GM12878 (cell line): ENCODE measurements around the gene ANOS1. TPM values are rescaled to one million over a fixed set of nuclear protein-coding genes. Genes with fewer than 3 reads are reported as not detected.
"Not testable (repeated sequence)": the region's sequence is repeated elsewhere in the genome, so short reads cannot be mapped to it uniquely, and the experiment has no call there.

ENCODE experiments used
- ATAC-seq: fragments of 200-7000 bp; cut with Tn5 transposase; 3 replicates; pipeline ENCODE4 v1.9.1; 2020; ENCODE audit warnings: mild to moderate bottlenecking, moderate library complexity
- BruUV-seq: library from RNA; stranded (reverse); fragments of 400-500 nt; replicated peaks from 2 replicates; lab custom pipeline; 2021; lab: Mats Ljungman, UMichigan
- CTCF ChIA-PET: fragments of 300-600 bp; sonication (Branson Sonifier 250); formaldehyde crosslinking; extraction: SDS; loops from one replicate; lab custom pipeline; 2021; ENCODE audit warnings: inconsistent platforms; lab: Yijun Ruan, JAX
- POLR2A ChIA-PET: fragments of 350-600 bp; formaldehyde crosslinking; extraction: SDS; loops from one replicate; lab custom pipeline; 2021; ENCODE audit warnings: inconsistent platforms; lab: Charles Lee
- RAD21 ChIA-PET: fragments of 300-600 bp; sonication (Branson Sonifier 250); formaldehyde crosslinking; loops from one replicate; lab custom pipeline; 2023; ENCODE audit warnings: antibody characterized with exemption; ENCODE audit not compliant: unreplicated experiment; lab: Charles Lee
- SMC1A ChIA-PET: fragments of 300-600 bp; sonication (Branson Sonifier 250); formaldehyde crosslinking; loops from one replicate; lab custom pipeline; 2023; ENCODE audit not compliant: unreplicated experiment, uncharacterized antibody; lab: Charles Lee
- DNase-seq: peaks from one replicate; pipeline ENCODE4 v3.0.0-alpha.2; 2011; ENCODE audit warnings: low read depth, low spot score
- FAIRE-seq: peaks from 3 replicates; lab custom pipeline; 2011; peaks lifted over from hg19 to GRCh38; lab: Jason Lieb, UNC
- H2AFZ ChIP-seq: 2 replicates; pipeline ENCODE4 v1.6.0; 2011; ENCODE audit warnings: low read depth, low read length, control low read depth; ENCODE audit not compliant: control insufficient read depth
- H3K27ac ChIP-seq: 2 replicates; pipeline ENCODE4 v1.5.1; 2011; ENCODE audit warnings: control low read depth; ENCODE audit not compliant: control insufficient read depth, insufficient read depth
- H3K27me3 ChIP-seq, 2 experiments: replicated peaks in 1 of 2; 2 replicates each; pipeline versions ENCODE4 v1.6.0 to v1.6.1; 2011; ENCODE audit warnings: low read length in 1 of 2; ENCODE audit not compliant: control insufficient read depth in 2 of 2, insufficient read depth in 2 of 2
- H3K36me3 ChIP-seq, 2 experiments: 2 replicates each; pipeline ENCODE4 v1.5.1; 2011; ENCODE audit warnings: low read length in 1 of 2; ENCODE audit not compliant: control insufficient read depth in 2 of 2, insufficient read depth in 2 of 2
- H3K4me1 ChIP-seq: 2 replicates; pipeline ENCODE4 v1.6.1; 2011; ENCODE audit warnings: mild to moderate bottlenecking, low read length, moderate library complexity, mixed read lengths; ENCODE audit not compliant: control insufficient read depth, insufficient read depth
- H3K4me2 ChIP-seq: 2 replicates; pipeline ENCODE4 v1.6.0; 2011; ENCODE audit warnings: control low read depth; ENCODE audit not compliant: control insufficient read depth, insufficient read depth
- H3K4me3 ChIP-seq: fragments of 200-600 bp; sonication (generic); 2 replicates; pipeline ENCODE4 v1.5.1; 2016
- H3K79me2 ChIP-seq: 2 replicates; pipeline ENCODE4 v1.6.0; 2011; ENCODE audit warnings: low read length; ENCODE audit not compliant: control insufficient read depth, insufficient read depth
- H3K9ac ChIP-seq: 2 replicates; pipeline ENCODE4 v1.8.0; 2011; ENCODE audit warnings: low read length, control low read depth, mixed read lengths; ENCODE audit not compliant: control insufficient read depth, insufficient read depth
- H3K9me3 ChIP-seq: replicated peaks from 3 replicates; pipeline ENCODE4 v1.5.1; 2011; ENCODE audit warnings: mild to moderate bottlenecking, low read length; ENCODE audit not compliant: control insufficient read depth, insufficient read depth
- H4K20me1 ChIP-seq: 2 replicates; pipeline ENCODE4 v1.6.0; 2011; ENCODE audit not compliant: control insufficient read depth, insufficient read depth
- HCFC1 ChIP-seq: fragments of 150-350 bp; IDR thresholded peaks from 2 replicates; pipeline ENCODE4 v1.6.1; 2014; ENCODE audit warnings: low read length
- JUND ChIP-seq: IDR thresholded peaks from 2 replicates; pipeline ENCODE4 v1.6.1; 2012; ENCODE audit warnings: low read depth, mild to moderate bottlenecking, low read length, improper control_type of control experiment, moderate library complexity
- KAT2A ChIP-seq: conservative IDR thresholded peaks from 2 replicates; pipeline ENCODE4 v1.6.1; 2011; ENCODE audit warnings: low read depth, low read length; ENCODE audit not compliant: control insufficient read depth
- MYB ChIP-seq: fragments of 150-350 bp; IDR thresholded peaks from 2 replicates; pipeline ENCODE4 v1.6.1; 2014; ENCODE audit warnings: mild to moderate bottlenecking, low read depth, low read length, borderline replicate concordance
- NR2C1 ChIP-seq: fragments of 450-650 bp; IDR thresholded peaks from 2 replicates; pipeline ENCODE4 v1.6.1; 2017; ENCODE audit warnings: antibody characterized with exemption, mild to moderate bottlenecking, moderate library complexity
- SIX5 ChIP-seq: IDR thresholded peaks from 2 replicates; pipeline ENCODE4 v1.6.1; 2011; ENCODE audit warnings: mild to moderate bottlenecking, low read depth, low read length, moderate library complexity; ENCODE audit not compliant: severe bottlenecking
- TAF1 ChIP-seq: IDR thresholded peaks from 2 replicates; pipeline ENCODE4 v1.6.1; 2011; ENCODE audit warnings: mild to moderate bottlenecking, low read depth, low read length, borderline replicate concordance
- YBX1 ChIP-seq: fragments of 450-650 bp; IDR thresholded peaks from 2 replicates; pipeline ENCODE4 v1.6.1; 2016; ENCODE audit warnings: antibody characterized with exemption
- WGBS: methylation state at CpG from one replicate; pipeline ENCODE4 v1.1.6; 2016; ENCODE audit warnings: low lambda C conversion rate; ENCODE audit not compliant: insufficient replicate concordance, insufficient coverage; ENCODE audit errors: missing lambda C conversion rate; 5-methylcytosine and 5-hydroxymethylcytosine counted together
- in situ Hi-C: fragments of 300-500 bp; cut with MboI; formaldehyde crosslinking; loops from 9 replicates; pipeline ENCODE4 v1.14.3; 2018; ENCODE audit warnings: mixed read lengths
- intact Hi-C: fragments of 100-400 bp; cut with micrococcal nuclease; formaldehyde crosslinking; loops from one replicate; pipeline ENCODE4 v1.14.2; 2022; ENCODE audit not compliant: unreplicated experiment
- polyA plus RNA-seq, 11 experiments: library from polyadenylated mRNA; depleted of rRNA in 4 of 11; unstranded in 6 of 11; stranded (reverse) in 5 of 11; fragments of >200 nt; fragmentation: Nextera tagmentation in 4 of 11; fragmentation: Illumina TruSeq in 1 of 11; extraction: Ambion mirVana in 4 of 11; extraction: Trizol in 1 of 11; gene quantifications; 1 replicate in 1 of 11; 2 replicates in 10 of 11; pipeline versions ENCODE4 v1.2.1 to v1.2.3, GENCODE V29; 2011 to 2016; ENCODE audit warnings: inconsistent platforms in 2 of 11, missing spikeins in 2 of 11, low read depth in 1 of 11
- total RNA-seq, 4 experiments: library from RNA; depleted of rRNA in 3 of 4; stranded (reverse); fragments of >200 nt in 3 of 4; fragmentation: Illumina TruSeq in 1 of 4; extraction: Trizol in 1 of 4; gene quantifications; 2 replicates each; pipeline versions ENCODE4 v1.2.1 to v1.2.3, GENCODE V29; 2013 to 2021
- TF ChIP-seq, protein P1 (sequence below): fragments of 450-650 bp; IDR thresholded peaks from 2 replicates; pipeline ENCODE4 v1.6.1; 2017; ENCODE audit warnings: mild to moderate bottlenecking, low read depth, inconsistent platforms; ENCODE audit not compliant: poor library complexity, severe bottlenecking
- TF ChIP-seq, protein P2 (sequence below): fragments of 450-650 bp; IDR thresholded peaks from 2 replicates; pipeline ENCODE4 v1.6.1; 2018; ENCODE audit warnings: borderline replicate concordance, mild to moderate bottlenecking; ENCODE audit not compliant: partially characterized antibody

Gene ANOS1
- total and polyA plus RNA-seq, 10 of the 15 experiments (the other 5 are each of a cell fraction or from before 2014, with no cell fraction given), result under 0.01 to 4.0 (median 0.03) TPM; not detected in 3

DNA sequence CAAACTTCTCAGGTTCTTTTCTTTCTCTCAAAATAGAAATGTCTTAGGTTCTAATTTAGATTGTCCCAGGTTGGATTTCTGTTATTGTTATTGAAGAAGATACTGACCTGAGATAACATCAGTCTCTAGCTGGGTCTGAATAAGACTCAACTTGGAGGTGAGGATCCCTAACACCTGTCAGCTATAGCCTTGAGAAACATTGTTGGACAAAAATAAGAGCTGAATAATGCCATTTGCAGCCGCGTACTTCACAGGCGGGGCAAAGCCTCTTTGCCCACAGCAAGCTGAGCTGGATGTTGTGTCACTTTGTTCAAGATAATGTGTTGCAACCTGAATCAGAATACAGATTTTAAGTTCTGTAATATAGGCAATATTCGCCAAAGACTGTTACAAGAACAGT, 231.7 kb downstream of the ANOS1 start:
- Histone ChIP-seq H3K27me3 (no peaks in the 10 kb centered on the region), H2AFZ (no peak overlapping the region), H4K20me1 (no peaks in the 10 kb centered on the region), H3K4me1 (no peaks in the 10 kb centered on the region), H3K9ac (no peak overlapping the region), H3K36me3 (no peaks in the 10 kb centered on the region), H3K4me2 (no peak overlapping the region), H3K9me3 (no peaks in the 10 kb centered on the region), H3K79me2 (no peaks in the 10 kb centered on the region), H3K4me3 (no peak overlapping the region), H3K27ac (no peak overlapping the region)
- ChIA-PET RAD21 (no interaction called here), CTCF (no interaction called here), SMC1A (no interaction called here), POLR2A (no interaction called here)
- no peak for FAIRE-seq
- ATAC-seq, result no peak
- TF ChIP-seq SIX5 (no peak), MYB (no peak), NR2C1 (no peak), JUND (no peak), HCFC1 (no peak), TAF1 (no peak), KAT2A (no peak), YBX1 (no peak)
- TF ChIP-seq, protein P1, sequence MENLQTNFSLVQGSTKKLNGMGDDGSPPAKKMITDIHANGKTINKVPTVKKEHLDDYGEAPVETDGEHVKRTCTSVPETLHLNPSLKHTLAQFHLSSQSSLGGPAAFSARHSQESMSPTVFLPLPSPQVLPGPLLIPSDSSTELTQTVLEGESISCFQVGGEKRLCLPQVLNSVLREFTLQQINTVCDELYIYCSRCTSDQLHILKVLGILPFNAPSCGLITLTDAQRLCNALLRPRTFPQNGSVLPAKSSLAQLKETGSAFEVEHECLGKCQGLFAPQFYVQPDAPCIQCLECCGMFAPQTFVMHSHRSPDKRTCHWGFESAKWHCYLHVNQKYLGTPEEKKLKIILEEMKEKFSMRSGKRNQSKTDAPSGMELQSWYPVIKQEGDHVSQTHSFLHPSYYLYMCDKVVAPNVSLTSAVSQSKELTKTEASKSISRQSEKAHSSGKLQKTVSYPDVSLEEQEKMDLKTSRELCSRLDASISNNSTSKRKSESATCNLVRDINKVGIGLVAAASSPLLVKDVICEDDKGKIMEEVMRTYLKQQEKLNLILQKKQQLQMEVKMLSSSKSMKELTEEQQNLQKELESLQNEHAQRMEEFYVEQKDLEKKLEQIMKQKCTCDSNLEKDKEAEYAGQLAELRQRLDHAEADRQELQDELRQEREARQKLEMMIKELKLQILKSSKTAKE, result no peak
- TF ChIP-seq, protein P2, sequence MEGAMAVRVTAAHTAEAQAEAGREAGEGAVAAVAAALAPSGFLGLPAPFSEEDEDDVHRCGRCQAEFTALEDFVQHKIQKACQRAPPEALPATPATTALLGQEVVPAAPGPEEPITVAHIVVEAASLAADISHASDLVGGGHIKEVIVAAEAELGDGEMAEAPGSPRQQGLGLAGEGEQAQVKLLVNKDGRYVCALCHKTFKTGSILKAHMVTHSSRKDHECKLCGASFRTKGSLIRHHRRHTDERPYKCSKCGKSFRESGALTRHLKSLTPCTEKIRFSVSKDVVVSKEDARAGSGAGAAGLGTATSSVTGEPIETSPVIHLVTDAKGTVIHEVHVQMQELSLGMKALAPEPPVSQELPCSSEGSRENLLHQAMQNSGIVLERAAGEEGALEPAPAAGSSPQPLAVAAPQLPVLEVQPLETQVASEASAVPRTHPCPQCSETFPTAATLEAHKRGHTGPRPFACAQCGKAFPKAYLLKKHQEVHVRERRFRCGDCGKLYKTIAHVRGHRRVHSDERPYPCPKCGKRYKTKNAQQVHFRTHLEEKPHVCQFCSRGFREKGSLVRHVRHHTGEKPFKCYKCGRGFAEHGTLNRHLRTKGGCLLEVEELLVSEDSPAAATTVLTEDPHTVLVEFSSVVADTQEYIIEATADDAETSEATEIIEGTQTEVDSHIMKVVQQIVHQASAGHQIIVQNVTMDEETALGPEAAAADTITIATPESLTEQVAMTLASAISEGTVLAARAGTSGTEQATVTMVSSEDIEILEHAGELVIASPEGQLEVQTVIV, result no peak
- no TSS peak for BruUV-seq
- WGBS, result 56% methylated on average over 4 of the region's 4 CpGs
- no peak for DNase-seq
- in situ Hi-C loops (no loop called here), intact Hi-C loops (no loop called here)

DNA sequence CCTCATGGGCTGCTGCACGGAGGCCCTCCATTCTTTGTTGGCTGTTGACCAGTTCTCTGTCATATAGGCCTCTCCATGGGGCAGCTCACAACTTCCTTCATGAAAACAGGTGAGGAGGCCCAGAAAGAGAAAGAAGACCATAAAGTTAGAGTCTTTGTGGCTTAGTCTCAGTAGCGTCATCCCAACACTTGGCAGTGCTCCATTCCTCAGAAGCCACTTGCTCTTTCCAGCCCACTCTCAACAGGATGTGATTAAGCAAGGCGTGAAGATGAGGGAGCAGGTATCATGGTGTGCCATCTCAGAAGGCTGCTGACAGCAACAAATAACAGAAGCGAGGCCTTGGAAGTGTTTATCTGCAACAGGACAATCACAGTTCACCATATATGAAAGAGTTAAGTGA, 236.9 kb downstream of the ANOS1 start:
- H3K4me2 ChIP-seq, H3K27me3 ChIP-seq, H3K9ac ChIP-seq, H3K27ac ChIP-seq, H3K9me3 ChIP-seq, H4K20me1 ChIP-seq, in situ Hi-C loops, RAD21 ChIA-PET, H3K4me1 ChIP-seq, FAIRE-seq, POLR2A ChIA-PET, CTCF ChIA-PET, H3K79me2 ChIP-seq, DNase-seq, BruUV-seq, ATAC-seq, H3K36me3 ChIP-seq, intact Hi-C loops, H2AFZ ChIP-seq, H3K4me3 ChIP-seq: not testable (repeated sequence)
- SMC1A ChIA-PET, result interaction anchor here (1.1 kb wide), 1 partner anchor 9 kb away, joined by 3 read pairs; no protein-coding TSS in a partner anchor
- 2% methylated on average over 4 of the region's 4 CpGs for WGBS
